8988T (cell line): ENCODE data around the gene ROPN1L.
"Not testable (repeated sequence)": the region's sequence is repeated elsewhere in the genome, so short reads cannot be mapped to it uniquely, and the experiment has no call there.

Experiments
- DNase-seq: peaks from one replicate; pipeline ENCODE4 v3.0.0; 2011

ROPN1L gene

DNA sequence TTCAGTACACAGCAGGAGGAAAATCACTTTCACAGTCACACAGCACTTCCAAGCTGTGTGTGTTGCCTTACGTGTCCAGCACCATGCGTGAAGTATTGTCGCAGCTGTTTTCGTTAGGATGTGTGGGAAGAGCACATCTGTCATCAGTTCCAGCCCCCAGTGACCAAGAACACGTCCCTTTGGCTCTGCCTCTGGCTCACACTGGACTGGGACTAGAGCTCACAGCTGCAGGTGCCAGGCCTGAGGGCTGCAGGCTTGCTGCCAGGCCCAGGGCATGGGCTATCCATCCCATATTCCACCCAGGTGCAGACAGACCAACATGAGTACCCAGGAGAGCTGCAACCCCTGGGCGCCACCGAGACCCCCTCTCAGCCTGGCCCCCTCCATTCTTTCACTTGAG lies 61.6 kb downstream of the ROPN1L start:
- no peak for DNase-seq

DNA sequence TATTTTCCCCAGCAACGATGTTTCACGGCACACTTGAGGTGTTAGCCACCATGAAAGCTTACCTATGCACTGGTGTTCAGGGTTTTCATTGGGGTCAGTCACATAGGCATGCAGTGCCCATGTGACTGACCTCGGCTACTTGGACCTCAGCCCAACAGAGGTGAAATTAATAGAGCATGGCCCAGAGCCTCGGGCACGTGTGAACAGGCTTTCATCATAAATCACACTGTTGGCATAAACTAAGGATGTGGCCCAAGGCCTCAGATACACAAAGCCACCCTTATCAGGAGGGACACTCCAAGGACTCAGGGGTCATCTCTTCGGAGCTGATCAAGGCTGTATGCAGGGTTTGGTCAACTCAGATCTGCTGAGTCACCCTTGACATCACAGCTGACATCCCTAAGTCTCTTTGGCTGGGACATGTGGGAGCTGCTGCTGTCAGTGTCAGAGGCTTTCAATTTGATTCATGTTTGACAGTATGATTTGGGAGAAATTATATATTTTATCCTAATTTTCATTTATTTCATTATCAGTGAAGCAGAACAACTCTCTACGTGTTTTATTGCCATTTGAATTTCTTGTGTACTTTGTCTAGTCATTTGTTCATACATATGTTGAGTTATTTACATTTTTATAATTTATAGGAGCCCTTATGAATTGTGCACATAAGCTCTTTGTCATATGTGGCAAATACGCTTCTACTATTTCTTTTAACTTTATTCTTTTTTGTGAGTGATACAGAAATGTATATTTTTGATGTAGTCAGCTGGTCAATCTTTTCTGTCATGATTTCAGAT lies 62.5 kb downstream of the ROPN1L start:
- DNase-seq, result no peak

- DNase-seq, result no peak
Measured at GRCh38 chr5:10505517-10506095, 63.9 kb downstream of the ROPN1L start.

DNA sequence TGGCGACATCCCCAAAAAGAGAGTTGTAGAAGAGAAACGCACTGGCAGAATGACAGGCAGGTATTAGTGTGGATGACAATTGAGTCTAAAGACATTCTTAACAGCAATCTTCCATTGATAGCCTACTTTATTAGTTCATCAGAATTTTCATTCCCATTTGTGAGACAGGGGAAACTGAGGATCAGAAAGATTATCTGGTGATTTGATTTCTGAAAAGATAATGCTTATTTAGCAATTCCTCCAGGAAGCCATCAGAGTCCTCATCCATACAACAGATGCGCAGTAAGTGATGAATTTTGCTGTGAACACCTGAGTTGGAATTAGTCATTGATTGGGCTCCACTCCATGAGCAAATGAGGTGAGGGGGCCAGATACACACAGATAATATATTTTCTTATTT lies 64.9 kb downstream of the ROPN1L start:
- no peak for DNase-seq

GRCh38 chr5:10507575-10508096 lies 66.0 kb downstream of the ROPN1L start:
- no peak for DNase-seq

- no peak for DNase-seq
Measured at GRCh38 chr5:10509575-10509974, 67.9 kb downstream of the ROPN1L start.

- DNase-seq, result no peak
Measured at GRCh38 chr5:10511741-10512640, 70.3 kb downstream of the ROPN1L start.

GRCh38 chr5:10513501-10514442 lies 72.1 kb downstream of the ROPN1L start:
- DNase-seq, result no peak

DNA sequence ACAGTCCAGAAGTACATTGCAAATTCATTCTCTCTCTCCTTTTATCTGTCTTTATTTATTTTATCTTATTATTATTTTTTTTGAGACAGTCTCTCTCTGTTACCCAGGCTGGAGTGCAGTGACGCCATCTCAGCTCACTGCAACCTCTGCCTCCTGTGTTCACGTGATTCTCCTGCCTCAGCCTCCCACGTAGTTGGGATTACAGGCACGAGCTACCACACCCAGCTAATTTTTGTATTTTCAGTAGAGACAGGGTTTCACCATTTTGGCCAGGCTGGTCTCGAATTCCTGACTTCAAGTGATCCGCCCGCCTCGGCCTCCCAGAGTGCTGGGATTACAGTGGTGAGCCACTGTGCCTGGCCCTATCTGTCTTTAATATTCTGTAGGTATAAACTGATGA lies 72.9 kb downstream of the ROPN1L start:
- DNase-seq, result not testable (repeated sequence)
